A673 (cell line): ENCODE measurements around the gene RALGAPA2. TPM values are rescaled to one million over a fixed set of nuclear protein-coding genes. Genes with fewer than 3 reads are reported as not detected.

Experiments used
- BruUV-seq: library from RNA; stranded (reverse); fragments of 400-500 nt; replicated peaks from 2 replicates; lab custom pipeline; 2021; lab: Mats Ljungman, UMichigan
- CTCF ChIA-PET: fragments of 300-600 bp; sonication (Branson Sonifier 250); formaldehyde crosslinking; loops from one replicate; lab custom pipeline; 2022; ENCODE audit warnings: antibody characterized with exemption; lab: Charles Lee
- POLR2A ChIA-PET: fragments of 300-600 bp; sonication (Branson Sonifier 250); formaldehyde crosslinking; loops from one replicate; lab custom pipeline; 2022; ENCODE audit warnings: antibody characterized with exemption; ENCODE audit not compliant: low non-redundant PET; lab: Charles Lee
- DNase-seq: peaks from one replicate; pipeline ENCODE4 v3.0.0-alpha.2; 2015; ENCODE audit warnings: low spot score
- H3K27ac ChIP-seq: fragments of 200-600 bp; sonication (generic); 2 replicates; pipeline ENCODE4 v1.5.1; 2016; ENCODE audit warnings: mixed run types, low read depth, mild to moderate bottlenecking, mixed read lengths, antibody characterized with exemption, low read length; ENCODE audit not compliant: poor library complexity, severe bottlenecking
- H3K27me3 ChIP-seq: fragments of 200-600 bp; sonication (generic); replicated peaks from 2 replicates; pipeline ENCODE4 v1.6.1; 2017; ENCODE audit warnings: mixed run types, low read depth, mild to moderate bottlenecking, mixed read lengths, antibody characterized with exemption, low read length; ENCODE audit not compliant: insufficient read depth, poor library complexity
- H3K36me3 ChIP-seq: fragments of 200-600 bp; sonication (generic); 2 replicates; pipeline ENCODE4 v1.6.1; 2016; ENCODE audit warnings: mixed run types, mild to moderate bottlenecking, mixed read lengths, antibody characterized with exemption, low read length; ENCODE audit not compliant: insufficient read depth, poor library complexity, severe bottlenecking
- H3K4me1 ChIP-seq: fragments of 200-600 bp; sonication (generic); 2 replicates; pipeline ENCODE4 v1.6.1; 2017; ENCODE audit warnings: mixed run types, mild to moderate bottlenecking, mixed read lengths, antibody characterized with exemption, low read length; ENCODE audit not compliant: insufficient read depth, poor library complexity, severe bottlenecking
- H3K4me3 ChIP-seq: fragments of 200-600 bp; sonication (generic); 2 replicates; pipeline ENCODE4 v1.5.1; 2016; ENCODE audit warnings: low read depth, mixed run types, mild to moderate bottlenecking, mixed read lengths, low read length; ENCODE audit not compliant: poor library complexity, severe bottlenecking
- H3K9me3 ChIP-seq: fragments of 200-600 bp; sonication (generic); 2 replicates; pipeline ENCODE4 v1.6.1; 2016; ENCODE audit warnings: mixed run types, low read depth, mild to moderate bottlenecking, mixed read lengths, antibody characterized with exemption, low read length; ENCODE audit not compliant: poor library complexity, severe bottlenecking
- EZH2 ChIP-seq: fragments of 200-600 bp; sonication (generic); IDR thresholded peaks from 2 replicates; pipeline ENCODE4 v1.6.1; 2017; ENCODE audit warnings: borderline replicate concordance, low read depth, mild to moderate bottlenecking, mixed read lengths, antibody characterized with exemption, low read length; ENCODE audit not compliant: poor library complexity, severe bottlenecking
- intact Hi-C: fragments of 100-400 bp; cut with micrococcal nuclease; formaldehyde crosslinking; loops from one replicate; pipeline ENCODE4 v1.10.0; 2022; ENCODE audit not compliant: unreplicated experiment
- total RNA-seq: library from RNA; stranded (reverse); gene quantifications from 2 replicates; pipeline ENCODE4 v1.2.3, GENCODE V29; 2021
- TF ChIP-seq, protein P1 (sequence below): fragments of 300-800, 200-600 bp; sonication (generic); conservative IDR thresholded peaks from 2 replicates; pipeline ENCODE4 v1.5.1; 2017; ENCODE audit warnings: low read depth, mild to moderate bottlenecking, antibody characterized with exemption, low read length, moderate library complexity, mixed read lengths

RALGAPA2 gene
- total RNA-seq, 1 experiment from 2014 or later: 32.4 TPM

- POLR2A ChIA-PET: no interaction called here
- H3K9me3 ChIP-seq: no peaks in the 10 kb centered on the region
- no peaks in the 10 kb centered on the region for H3K4me1 ChIP-seq
- no peak for TF ChIP-seq EZH2
- TF ChIP-seq, protein P1, sequence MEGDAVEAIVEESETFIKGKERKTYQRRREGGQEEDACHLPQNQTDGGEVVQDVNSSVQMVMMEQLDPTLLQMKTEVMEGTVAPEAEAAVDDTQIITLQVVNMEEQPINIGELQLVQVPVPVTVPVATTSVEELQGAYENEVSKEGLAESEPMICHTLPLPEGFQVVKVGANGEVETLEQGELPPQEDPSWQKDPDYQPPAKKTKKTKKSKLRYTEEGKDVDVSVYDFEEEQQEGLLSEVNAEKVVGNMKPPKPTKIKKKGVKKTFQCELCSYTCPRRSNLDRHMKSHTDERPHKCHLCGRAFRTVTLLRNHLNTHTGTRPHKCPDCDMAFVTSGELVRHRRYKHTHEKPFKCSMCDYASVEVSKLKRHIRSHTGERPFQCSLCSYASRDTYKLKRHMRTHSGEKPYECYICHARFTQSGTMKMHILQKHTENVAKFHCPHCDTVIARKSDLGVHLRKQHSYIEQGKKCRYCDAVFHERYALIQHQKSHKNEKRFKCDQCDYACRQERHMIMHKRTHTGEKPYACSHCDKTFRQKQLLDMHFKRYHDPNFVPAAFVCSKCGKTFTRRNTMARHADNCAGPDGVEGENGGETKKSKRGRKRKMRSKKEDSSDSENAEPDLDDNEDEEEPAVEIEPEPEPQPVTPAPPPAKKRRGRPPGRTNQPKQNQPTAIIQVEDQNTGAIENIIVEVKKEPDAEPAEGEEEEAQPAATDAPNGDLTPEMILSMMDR: no peak
- peaks cover 10% of the 10 kb centered on the region for H3K36me3 ChIP-seq
- intact Hi-C loops: no loop called here
- BruUV-seq: no TSS peak
- CTCF ChIA-PET: no interaction called here
- H3K27ac ChIP-seq: no peak overlapping the region
- no peak overlapping the region for H3K4me3 ChIP-seq
- DNase-seq: no peak
- H3K27me3 ChIP-seq: no peaks in the 10 kb centered on the region
Measured at GRCh38 chr20:20632644-20633043, 79.8 kb downstream of the RALGAPA2 start.

- intact Hi-C loops: no loop called here
- POLR2A ChIA-PET: no interaction called here
- Histone ChIP-seq H3K4me3 (no peak overlapping the region), H3K27me3 (no peaks in the 10 kb centered on the region), H3K36me3 (peaks cover 8% of the 10 kb centered on the region), H3K9me3 (no peaks in the 10 kb centered on the region), H3K27ac (no peak overlapping the region), H3K4me1 (no peaks in the 10 kb centered on the region)
- no TSS peak for BruUV-seq
- DNase-seq: no peak
- TF ChIP-seq EZH2: no peak
- TF ChIP-seq, protein P1: no peak
- CTCF ChIA-PET: no interaction called here
Measured at GRCh38 chr20:20630551-20630950, 81.9 kb downstream of the RALGAPA2 start.

DNA sequence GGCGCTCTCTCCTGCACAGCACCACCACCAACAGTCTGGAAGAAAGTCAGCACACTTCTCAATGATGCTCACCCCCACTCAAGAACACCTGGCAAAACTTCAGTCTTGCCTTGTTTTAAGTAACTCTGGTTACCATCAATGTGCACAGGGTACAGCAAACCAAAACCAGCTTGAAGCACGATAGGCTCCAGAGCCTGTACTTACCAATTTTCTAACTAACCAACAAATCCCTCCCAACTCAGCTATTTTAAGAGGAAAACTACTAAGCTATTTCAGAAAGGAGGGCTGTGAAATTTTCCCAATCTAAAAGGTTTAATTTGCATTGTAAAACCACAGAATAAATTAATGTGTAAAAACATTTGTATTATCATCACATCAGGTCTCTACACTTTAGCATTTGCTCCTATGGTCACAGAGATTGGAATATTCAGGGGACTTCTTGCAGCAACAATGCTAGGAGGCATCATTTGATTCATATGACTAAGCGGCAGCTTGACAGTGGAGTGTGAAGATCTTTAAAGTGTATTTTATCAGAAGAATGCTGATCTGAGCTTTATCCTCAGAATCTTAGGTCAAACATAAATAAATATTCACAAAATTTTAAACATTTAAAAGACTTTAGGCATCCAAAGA, 82.8 kb downstream of the RALGAPA2 start:
- ChIA-PET POLR2A (no interaction called here), CTCF (no interaction called here)
- no peaks in the 10 kb centered on the region for H3K9me3 ChIP-seq
- no TSS peak for BruUV-seq
- no peak for DNase-seq
- no peak overlapping the region for H3K4me3 ChIP-seq
- no peaks in the 10 kb centered on the region for H3K36me3 ChIP-seq
- H3K4me1 ChIP-seq: no peaks in the 10 kb centered on the region
- no peaks in the 10 kb centered on the region for H3K27me3 ChIP-seq
- intact Hi-C loops: no loop called here
- TF ChIP-seq, protein P1: no peak
- TF ChIP-seq EZH2: no peak
- no peak overlapping the region for H3K27ac ChIP-seq
